Measurements from ENCODE around the gene ELP4. TPM values are rescaled to one million over a fixed set of nuclear protein-coding genes. Genes with fewer than 3 reads are reported as not detected.
"Not testable (repeated sequence)": the region's sequence is repeated elsewhere in the genome, so short reads cannot be mapped to it uniquely, and the experiment has no call there.

ELP4 gene
- total RNA-seq, 1 donor from 2014 or later, result 23.4 TPM

DNA sequence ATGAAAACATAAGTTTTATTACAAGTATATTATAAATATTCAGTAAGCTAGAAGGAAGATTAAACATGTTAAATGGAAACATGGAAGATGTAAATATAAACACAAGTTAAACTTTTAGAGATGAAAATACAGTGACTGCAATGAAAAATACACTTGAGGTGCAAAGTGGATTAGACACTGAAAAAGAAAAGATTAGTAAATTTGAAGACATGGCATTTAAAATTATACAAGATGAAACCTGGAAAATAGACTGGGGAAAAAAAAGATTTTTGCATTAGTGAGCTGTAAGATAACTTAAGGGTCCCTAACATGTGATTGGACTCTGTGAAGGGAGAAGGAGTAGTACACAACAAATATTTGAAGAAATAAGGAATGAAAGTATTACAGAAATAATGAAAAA is 33.3 kb downstream of the ELP4 start:
- H3K36me3 Mint-ChIP-seq (ENCODE audit: insufficient read depth), result peaks cover 36% of the 10 kb centered on the region
- no peak overlapping the region for H3K4me3 Mint-ChIP-seq (ENCODE audit: low read depth)
- H3K4me1 Mint-ChIP-seq (ENCODE audit: low read depth), result no peaks in the 10 kb centered on the region
- no peak for DNase-seq (ENCODE audit: low spot score, unreplicated experiment)
- H3K9me3 Mint-ChIP-seq (ENCODE audit: low read depth), result peaks cover 28% of the 10 kb centered on the region
- no peaks in the 10 kb centered on the region for H3K27me3 Mint-ChIP-seq
- H3K27ac Mint-ChIP-seq, result no peak overlapping the region
- TF ChIP-seq, protein P1, sequence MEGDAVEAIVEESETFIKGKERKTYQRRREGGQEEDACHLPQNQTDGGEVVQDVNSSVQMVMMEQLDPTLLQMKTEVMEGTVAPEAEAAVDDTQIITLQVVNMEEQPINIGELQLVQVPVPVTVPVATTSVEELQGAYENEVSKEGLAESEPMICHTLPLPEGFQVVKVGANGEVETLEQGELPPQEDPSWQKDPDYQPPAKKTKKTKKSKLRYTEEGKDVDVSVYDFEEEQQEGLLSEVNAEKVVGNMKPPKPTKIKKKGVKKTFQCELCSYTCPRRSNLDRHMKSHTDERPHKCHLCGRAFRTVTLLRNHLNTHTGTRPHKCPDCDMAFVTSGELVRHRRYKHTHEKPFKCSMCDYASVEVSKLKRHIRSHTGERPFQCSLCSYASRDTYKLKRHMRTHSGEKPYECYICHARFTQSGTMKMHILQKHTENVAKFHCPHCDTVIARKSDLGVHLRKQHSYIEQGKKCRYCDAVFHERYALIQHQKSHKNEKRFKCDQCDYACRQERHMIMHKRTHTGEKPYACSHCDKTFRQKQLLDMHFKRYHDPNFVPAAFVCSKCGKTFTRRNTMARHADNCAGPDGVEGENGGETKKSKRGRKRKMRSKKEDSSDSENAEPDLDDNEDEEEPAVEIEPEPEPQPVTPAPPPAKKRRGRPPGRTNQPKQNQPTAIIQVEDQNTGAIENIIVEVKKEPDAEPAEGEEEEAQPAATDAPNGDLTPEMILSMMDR (IDR thresholded peaks at IDR 0.05; ENCODE audit: unreplicated experiment), result no peak

DNA sequence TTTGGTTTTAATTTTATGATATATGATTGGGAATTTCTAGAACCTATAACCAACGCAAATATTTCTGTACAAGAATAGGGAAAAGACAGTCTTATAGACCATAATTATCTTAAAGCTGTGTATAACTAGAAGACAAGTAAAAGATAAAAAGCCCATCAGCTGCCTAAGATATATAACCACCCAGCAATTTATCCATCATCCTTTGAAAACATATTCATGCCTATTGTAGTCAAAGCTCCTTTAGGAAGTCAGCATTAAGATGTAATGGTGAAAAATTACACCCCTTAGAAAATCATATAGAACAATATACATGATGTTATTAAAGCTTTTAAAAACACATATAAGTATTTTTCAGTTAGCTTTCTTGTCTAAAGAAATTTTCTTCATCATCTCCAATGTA is 46.4 kb downstream of the ELP4 start:
- Mint-ChIP-seq H3K27me3 (no peaks in the 10 kb centered on the region), H3K9me3 (ENCODE audit: low read depth) (no peaks in the 10 kb centered on the region), H3K4me3 (ENCODE audit: low read depth) (no peak overlapping the region)

DNA sequence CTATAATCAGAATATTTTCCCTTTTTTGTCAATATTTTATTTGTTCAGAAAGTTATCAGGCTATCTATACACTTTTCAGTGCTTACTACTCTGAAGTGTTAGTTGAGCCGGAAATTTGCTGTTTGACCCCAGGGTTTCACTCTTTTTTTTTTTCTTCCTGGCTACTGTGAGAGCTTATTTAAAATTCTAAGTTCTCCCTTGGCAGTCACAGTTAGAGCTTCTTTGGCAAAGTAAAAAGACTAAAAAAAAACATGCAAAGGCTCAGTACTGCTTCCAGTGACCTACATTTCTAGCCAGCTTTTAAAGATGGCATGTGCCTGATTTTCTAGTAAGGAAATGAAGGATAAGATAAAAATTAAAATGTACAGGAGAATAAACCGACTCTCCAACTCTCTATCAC is 48.4 kb downstream of the ELP4 start:
- TF ChIP-seq, protein P1 (IDR thresholded peaks at IDR 0.05; ENCODE audit: unreplicated experiment), result no peak
- no peak overlapping the region for H3K27ac Mint-ChIP-seq
- H3K36me3 Mint-ChIP-seq (ENCODE audit: insufficient read depth), result peaks cover 2% of the 10 kb centered on the region
- no peaks in the 10 kb centered on the region for H3K9me3 Mint-ChIP-seq (ENCODE audit: low read depth)
- no peak overlapping the region for H3K4me3 Mint-ChIP-seq (ENCODE audit: low read depth)
- no peaks in the 10 kb centered on the region for H3K27me3 Mint-ChIP-seq
- no peak for DNase-seq (ENCODE audit: low spot score, unreplicated experiment)
- no peaks in the 10 kb centered on the region for H3K4me1 Mint-ChIP-seq (ENCODE audit: low read depth)

More for the DNA sequence above, 46.4 kb downstream of the ELP4 start:
- no peak for DNase-seq (ENCODE audit: low spot score, unreplicated experiment)
- TF ChIP-seq, protein P1 (IDR thresholded peaks at IDR 0.05; ENCODE audit: unreplicated experiment), result no peak
- Mint-ChIP-seq H3K4me1 (ENCODE audit: low read depth) (no peaks in the 10 kb centered on the region), H3K27ac (no peak overlapping the region), H3K36me3 (ENCODE audit: insufficient read depth) (peaks cover 2% of the 10 kb centered on the region)

DNA sequence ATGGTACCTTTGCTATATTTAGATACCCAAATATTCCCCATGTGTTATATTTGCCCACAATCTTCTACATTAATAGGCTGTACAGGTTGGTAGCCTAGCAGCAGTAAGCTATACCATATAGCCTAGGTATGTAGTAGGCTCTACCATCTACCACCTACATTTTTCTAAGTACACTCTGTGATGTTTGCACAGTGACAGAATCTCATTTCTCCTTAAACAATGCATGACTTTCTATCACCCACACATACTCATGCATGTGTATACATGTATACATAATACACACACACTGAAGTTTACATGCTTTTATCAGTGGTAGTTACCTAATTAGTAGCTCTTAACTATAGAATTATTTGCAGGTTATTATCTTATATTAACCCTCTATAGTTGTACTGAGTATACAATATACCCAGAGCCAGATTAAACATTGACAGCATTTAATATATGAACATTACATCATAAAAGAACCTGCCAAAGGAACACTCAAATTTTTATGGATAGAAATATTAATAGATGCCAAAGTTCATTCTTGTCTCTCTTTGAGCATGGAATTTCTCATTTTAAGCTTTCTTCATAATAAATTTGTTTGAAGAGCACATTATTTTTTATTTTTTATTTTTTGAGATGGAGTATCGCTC is 51.4 kb downstream of the ELP4 start:
- H3K27ac Mint-ChIP-seq, result no peak overlapping the region
- no peak overlapping the region for H3K4me3 Mint-ChIP-seq (ENCODE audit: low read depth)
- peaks cover 3% of the 10 kb centered on the region for H3K9me3 Mint-ChIP-seq (ENCODE audit: low read depth)
- no peaks in the 10 kb centered on the region for H3K27me3 Mint-ChIP-seq
- H3K4me1 Mint-ChIP-seq (ENCODE audit: low read depth), result no peaks in the 10 kb centered on the region
- DNase-seq (ENCODE audit: low spot score, unreplicated experiment), result no peak
- TF ChIP-seq, protein P1 (IDR thresholded peaks at IDR 0.05; ENCODE audit: unreplicated experiment), result no peak
- H3K36me3 Mint-ChIP-seq (ENCODE audit: insufficient read depth), result peaks cover 2% of the 10 kb centered on the region

DNA sequence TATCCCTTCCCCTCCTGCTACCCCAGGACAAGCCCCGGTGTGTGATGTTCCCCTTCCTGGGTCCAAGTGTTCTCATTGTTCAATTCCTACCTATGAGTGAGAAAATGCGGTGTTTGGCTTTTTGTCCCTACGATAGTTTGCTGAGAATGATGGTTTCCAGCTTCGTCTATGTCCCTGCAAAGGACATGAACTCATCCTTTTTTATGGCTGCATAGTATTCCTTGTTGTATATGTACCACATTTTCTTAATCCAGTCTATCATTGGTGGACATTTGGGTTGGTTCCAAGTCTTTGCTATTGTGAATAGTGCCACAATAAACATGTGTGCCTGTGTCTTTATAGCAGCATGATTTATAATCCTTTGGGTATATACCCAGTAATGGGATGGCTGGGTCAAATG is 55.0 kb downstream of the ELP4 start:
- Mint-ChIP-seq H3K9me3 (ENCODE audit: low read depth) (peaks cover 16% of the 10 kb centered on the region), H3K36me3 (ENCODE audit: insufficient read depth) (peaks cover 15% of the 10 kb centered on the region)
- H3K27ac Mint-ChIP-seq; H3K4me1 Mint-ChIP-seq (ENCODE audit: low read depth); H3K27me3 Mint-ChIP-seq; DNase-seq (ENCODE audit: low spot score, unreplicated experiment); H3K4me3 Mint-ChIP-seq (ENCODE audit: low read depth): not testable (repeated sequence)

DNA sequence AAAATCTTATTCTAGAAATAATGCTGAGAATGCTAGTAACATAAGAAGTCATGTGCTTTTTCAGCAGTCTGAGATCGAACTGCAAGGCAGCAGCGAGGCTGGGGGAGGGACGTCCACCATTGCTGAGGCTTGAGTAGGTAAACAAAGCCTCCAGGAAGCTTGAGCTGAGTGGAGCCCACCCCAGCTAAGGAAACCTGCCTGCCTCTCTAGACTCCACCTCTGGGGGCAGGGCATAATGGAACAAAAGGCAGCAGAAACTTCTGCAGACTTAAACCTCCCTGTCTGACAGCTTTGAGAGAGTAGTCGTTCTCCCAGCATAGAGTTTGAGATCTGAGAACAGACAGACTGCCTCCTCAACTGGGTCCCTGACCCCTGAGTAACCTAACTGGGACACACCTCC is 64.6 kb downstream of the ELP4 start:
- Mint-ChIP-seq H3K9me3 (ENCODE audit: low read depth) (peaks cover 41% of the 10 kb centered on the region), H3K36me3 (ENCODE audit: insufficient read depth) (peaks cover 32% of the 10 kb centered on the region)
- H3K27ac Mint-ChIP-seq; DNase-seq (ENCODE audit: low spot score, unreplicated experiment); H3K4me3 Mint-ChIP-seq (ENCODE audit: low read depth); H3K27me3 Mint-ChIP-seq; H3K4me1 Mint-ChIP-seq (ENCODE audit: low read depth): not testable (repeated sequence)

DNA sequence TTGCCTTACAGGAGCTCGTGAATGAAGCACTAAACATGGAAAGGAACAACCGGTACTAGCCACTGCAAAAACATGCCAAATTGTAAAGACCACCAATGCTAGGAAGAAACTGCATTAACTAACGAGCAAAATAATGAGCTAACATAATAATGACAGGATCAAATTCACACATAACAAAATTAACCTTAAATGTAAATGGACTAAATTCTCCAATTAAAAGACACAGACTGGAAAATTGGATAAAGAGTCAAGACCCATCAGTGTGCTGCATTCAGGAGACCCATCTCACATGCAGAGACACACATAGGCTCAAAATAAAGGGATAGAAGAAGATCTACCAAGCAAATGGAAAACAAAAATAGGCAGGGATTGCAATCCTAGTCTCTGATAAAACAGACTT is 66.2 kb downstream of the ELP4 start:
- H3K36me3 Mint-ChIP-seq (ENCODE audit: insufficient read depth), result peaks cover 31% of the 10 kb centered on the region
- not testable (repeated sequence) for H3K4me1 Mint-ChIP-seq (ENCODE audit: low read depth); DNase-seq (ENCODE audit: low spot score, unreplicated experiment); H3K27ac Mint-ChIP-seq; H3K27me3 Mint-ChIP-seq; H3K4me3 Mint-ChIP-seq (ENCODE audit: low read depth)
- H3K9me3 Mint-ChIP-seq (ENCODE audit: low read depth), result peaks cover 38% of the 10 kb centered on the region

DNA sequence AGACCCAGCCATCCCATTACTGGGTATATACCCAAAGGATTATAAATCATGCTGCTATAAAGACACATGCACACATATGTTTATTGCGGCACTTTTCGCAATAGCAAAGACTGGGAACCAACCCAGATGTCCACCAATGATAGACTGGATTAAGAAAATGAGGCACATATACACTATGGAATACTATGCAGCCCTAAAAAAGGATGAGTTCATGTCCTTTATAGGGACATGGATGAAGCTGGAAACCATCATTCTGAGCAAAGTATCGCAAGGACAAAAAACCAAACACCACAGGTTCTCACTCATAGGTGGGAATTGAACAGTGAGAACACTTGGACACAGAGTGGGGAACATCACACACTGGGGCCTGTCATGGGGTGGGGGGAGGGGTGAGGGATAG is 69.8 kb downstream of the ELP4 start:
- not testable (repeated sequence) for DNase-seq (ENCODE audit: low spot score, unreplicated experiment); H3K4me1 Mint-ChIP-seq (ENCODE audit: low read depth); H3K4me3 Mint-ChIP-seq (ENCODE audit: low read depth); H3K27ac Mint-ChIP-seq; H3K27me3 Mint-ChIP-seq
- peaks cover 33% of the 10 kb centered on the region for H3K9me3 Mint-ChIP-seq (ENCODE audit: low read depth)
- H3K36me3 Mint-ChIP-seq (ENCODE audit: insufficient read depth), result peaks cover 19% of the 10 kb centered on the region

Measured in progenitor cell of endocrine pancreas (in vitro differentiated cells).